ENCODE data around the gene YBX1.

- TF ChIP-seq CTCF (IDR thresholded peaks at IDR 0.05) = no peak
- no peak for TF ChIP-seq POLR2A (IDR thresholded peaks at IDR 0.05)
Observed at GRCh38 chr1:42743317-42744147, 61.3 kb downstream of the YBX1 start.

Data from right lobe of liver (tissue), 4 donors.